Measurements from ENCODE around the gene UBAC2. TPM values are rescaled to one million over a fixed set of nuclear protein-coding genes. Genes with fewer than 3 reads are reported as not detected.

UBAC2 gene
- total and polyA plus RNA-seq, 2 of the 8 experiments (the other 6 are each of a cell fraction or from before 2014, with no cell fraction given): 75.9 to 76.9 TPM

DNA sequence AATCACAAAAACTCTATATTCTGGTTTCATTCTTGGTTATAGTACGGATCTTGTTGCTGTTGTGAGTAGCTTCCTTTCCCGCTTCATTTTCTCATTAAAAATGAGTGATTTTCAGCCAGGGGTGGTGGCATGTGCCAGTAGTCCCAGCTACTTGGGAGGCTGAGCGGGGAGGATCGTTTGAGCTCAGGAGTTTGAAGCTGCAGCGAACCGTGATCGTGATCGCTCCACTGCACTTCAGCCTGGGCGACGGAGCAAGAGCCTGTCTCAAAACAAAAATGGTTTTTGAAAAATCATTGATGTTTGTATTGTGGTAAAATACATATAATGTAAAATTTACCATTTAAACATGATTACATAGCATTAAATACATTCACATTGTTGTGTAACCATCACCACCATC is 229.0 kb downstream of the UBAC2 start:
- Histone ChIP-seq H2BK20ac (ENCODE audit: low read length) (no peak overlapping the region), H2AK5ac (ENCODE audit: low read depth, low read length) (no peak overlapping the region), H3K18ac (ENCODE audit: extremely low read depth, low read length) (no peak overlapping the region), H3K4me1 (replicated peaks in 1 of 4; ENCODE audit: control insufficient read depth in 3 of 4, insufficient read depth in 4 of 4, low read length in 3 of 4) (peaks cover 0 to 14% (median 9%) of the 10 kb centered on the region in 4 experiments; a peak in 6 of 7 replicates), H2BK5ac (ENCODE audit: low read depth, low read length) (no peak overlapping the region), H3K23ac (ENCODE audit: insufficient read length) (no peak overlapping the region), H2BK12ac (ENCODE audit: low read depth, low read length) (no peak overlapping the region), H3K9ac (replicated peaks in 1 of 4; ENCODE audit: extremely low read depth in 1 of 4, low read depth in 3 of 4, low read length in 3 of 4) (no peak overlapping the region), H4K5ac (ENCODE audit: insufficient read length, low read depth, low read length) (no peak overlapping the region), H2AFZ (ENCODE audit: low read length) (no peak overlapping the region), H3K27me3 (replicated peaks in 1 of 4; ENCODE audit: control insufficient read depth in 3 of 4, extremely low read depth in 1 of 4, insufficient read depth in 3 of 4, low read length in 3 of 4) (no peaks in the 10 kb centered on the region), H3K23me2 (ENCODE audit: low read depth, low read length) (no peaks in the 10 kb centered on the region), H4K20me1 (replicated peaks in 1 of 2; ENCODE audit: control insufficient read depth in 1 of 2, insufficient read depth in 2 of 2, low read length in 2 of 2) (no peaks in the 10 kb centered on the region), H3K4ac (replicated peaks; ENCODE audit: insufficient read length, low read depth, low read length) (no peak overlapping the region), H2BK15ac (ENCODE audit: low read length) (no peak overlapping the region), H4K8ac (ENCODE audit: extremely low read depth, insufficient read depth, low read length) (no peak overlapping the region), H3K56ac (replicated peaks; ENCODE audit: insufficient read length, low read depth, low read length) (no peak overlapping the region), H4K91ac (replicated peaks; ENCODE audit: insufficient read length, low read length) (no peak overlapping the region), H3K4me2 (ENCODE audit: insufficient read depth in 1 of 2, low read depth in 2 of 2, low read length in 2 of 2) (no peak overlapping the region), H3K14ac (ENCODE audit: insufficient read length) (no peak overlapping the region), H3K79me1 (ENCODE audit: low read depth, low read length) (no peaks in the 10 kb centered on the region), H3K9me3 (ENCODE audit: insufficient read depth in 2 of 2, low read depth in 1 of 2, low read length in 1 of 2) (no peaks in the 10 kb centered on the region), H3K4me3 (ENCODE audit: extremely low read depth in 1 of 4, insufficient read depth in 2 of 4, low read depth in 3 of 4, low read length in 4 of 4) (no peak overlapping the region), H2BK120ac (replicated peaks; ENCODE audit: low read depth, low read length) (no peak overlapping the region), H3K27ac (ENCODE audit: low read depth, low read length) (no peak overlapping the region), H3K36me3 (ENCODE audit: control insufficient read depth in 2 of 4, insufficient read depth in 4 of 4, low read length in 3 of 4) (no peaks in the 10 kb centered on the region), H3K79me2 (ENCODE audit: control insufficient read depth in 1 of 2, insufficient read depth in 2 of 2, low read length in 2 of 2) (no peaks in the 10 kb centered on the region)
- FAIRE-seq (no peak), DNase-seq (ENCODE audit: low read depth in 1 of 2, low spot score in 2 of 2) (no peak)
- ChIA-PET POLR2A (ENCODE audit: partially characterized antibody) (no interaction called here), CTCF (ENCODE audit: partially characterized antibody) (interaction anchor here (1.0 to 1.5 kb wide), 4 partner anchors 41 to 159 kb away, joined by 3 read pairs; no protein-coding TSS in a partner anchor)
- TF ChIP-seq ASH2L (IDR thresholded peaks at IDR 0.05; ENCODE audit: low read length) (no peak), TEAD4 (IDR thresholded peaks at IDR 0.05; ENCODE audit: low read depth, low read length) (no peak), HDAC2 (IDR thresholded peaks at IDR 0.05; ENCODE audit: borderline replicate concordance in 1 of 2, low read depth in 2 of 2, low read length in 2 of 2) (no peak), SIX5 (IDR thresholded peaks at IDR 0.05; ENCODE audit: low read depth, low read length) (no peak), SP2 (IDR thresholded peaks at IDR 0.05; ENCODE audit: low read length) (no peak), ATF3 (IDR thresholded peaks at IDR 0.05; ENCODE audit: insufficient read depth, low read depth, low read length) (no peak), SP1 (IDR thresholded peaks at IDR 0.05; ENCODE audit: low read depth, low read length) (no peak)
- TF ChIP-seq, protein P1, sequence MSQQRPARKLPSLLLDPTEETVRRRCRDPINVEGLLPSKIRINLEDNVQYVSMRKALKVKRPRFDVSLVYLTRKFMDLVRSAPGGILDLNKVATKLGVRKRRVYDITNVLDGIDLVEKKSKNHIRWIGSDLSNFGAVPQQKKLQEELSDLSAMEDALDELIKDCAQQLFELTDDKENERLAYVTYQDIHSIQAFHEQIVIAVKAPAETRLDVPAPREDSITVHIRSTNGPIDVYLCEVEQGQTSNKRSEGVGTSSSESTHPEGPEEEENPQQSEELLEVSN (IDR thresholded peaks at IDR 0.05): no peak
- WGBS, 2 experiments (ENCODE audit: extremely low coverage in 1 of 2, insufficient coverage in 1 of 2, insufficient read length in 1 of 2, insufficient replicate concordance in 2 of 2, low coverage in 1 of 2, low lambda C conversion rate in 2 of 2, missing lambda C conversion rate in 1 of 2): 94% methylated on average over 10 of the region's 10 CpGs; no CpG with 5 or more reads in 1 of the 2 experiments
